B cell (primary cell): Measurements from ENCODE around the gene ELMO1. TPM values are rescaled to one million over a fixed set of nuclear protein-coding genes. Genes with fewer than 3 reads are reported as not detected.

ENCODE experiments used
- ATAC-seq: fragments of 200-7000 bp; cut with Tn5 transposase; one replicate; pipeline ENCODE4 v1.10.0; 2021; ENCODE audit warnings: low read depth, mild to moderate bottlenecking, moderate number of reproducible peaks, moderate library complexity
- CTCF ChIA-PET: fragments of 350-600 bp; sonication (Branson Sonifier 250); formaldehyde crosslinking; loops from one replicate; lab custom pipeline; 2021; ENCODE audit warnings: antibody characterized with exemption, inconsistent platforms; lab: Charles Lee
- POLR2A ChIA-PET: fragments of 350-600 bp; sonication (Branson Sonifier 250); formaldehyde crosslinking; loops from one replicate; lab custom pipeline; 2021; ENCODE audit warnings: antibody characterized with exemption; lab: Charles Lee
- DNase-seq: peaks from one replicate; pipeline ENCODE4 v3.0.0; 2013
- H2AFZ ChIP-seq: 2 replicates; pipeline ENCODE4 v1.6.1; 2012; ENCODE audit warnings: mild to moderate bottlenecking, low read depth, low read length; ENCODE audit not compliant: insufficient read depth, poor library complexity, severe bottlenecking
- H3K27ac ChIP-seq, 2 donors: 1 replicate in 1 of 2; 2 replicates in 1 of 2; pipeline ENCODE4 v1.5.1; 2012 to 2013; ENCODE audit warnings: low read length in 2 of 2, mild to moderate bottlenecking in 2 of 2, moderate library complexity in 1 of 2
- H3K27me3 ChIP-seq, 4 experiments: fragments of 200-600 bp in 1 of 4; sonication (generic) in 1 of 4; replicated peaks in 1 of 4; 1 replicate in 2 of 4; 2 replicates in 2 of 4; pipeline versions ENCODE4 v1.6.1 to v1.7.0; 2013 to 2016; ENCODE audit warnings: low read length in 3 of 4, mild to moderate bottlenecking in 2 of 4, mixed read lengths in 1 of 4, moderate library complexity in 1 of 4; ENCODE audit not compliant: insufficient read depth in 4 of 4, control insufficient read depth in 3 of 4; ENCODE audit errors: control extremely low read depth in 1 of 4
- H3K36me3 ChIP-seq, 2 experiments: replicated peaks in 1 of 2; 1 replicate in 1 of 2; 2 replicates in 1 of 2; pipeline versions ENCODE4 v1.6.1 to v1.7.1; 2013; ENCODE audit warnings: low read length in 1 of 2; ENCODE audit not compliant: insufficient read depth in 2 of 2, control insufficient read depth in 1 of 2; ENCODE audit errors: control extremely low read depth in 1 of 2, extremely low read depth in 1 of 2
- H3K4me1 ChIP-seq, 2 donors: fragments of 200-600 bp in 1 of 2; sonication (generic) in 1 of 2; 1 replicate in 1 of 2; 2 replicates in 1 of 2; pipeline versions ENCODE4 v1.5.1 to v1.6.1; 2013 to 2017; ENCODE audit warnings: low read length in 2 of 2; ENCODE audit not compliant: control insufficient read depth in 2 of 2, insufficient read depth in 2 of 2
- H3K4me2 ChIP-seq: replicated peaks from 2 replicates; pipeline ENCODE3; 2012; ENCODE audit warnings: mild to moderate bottlenecking, low read depth, low read length; ENCODE audit not compliant: poor library complexity, severe bottlenecking
- H3K4me3 ChIP-seq, 5 experiments: fragments of 200-600 bp in 1 of 5; sonication (generic) in 1 of 5; 1 replicate in 3 of 5; 2 replicates in 2 of 5; pipeline versions ENCODE4 v1.5.1 to v1.7.0; 2011 to 2016; ENCODE audit warnings: low read length in 4 of 5, mild to moderate bottlenecking in 4 of 5, low read depth in 2 of 5, control low read depth in 1 of 5, moderate library complexity in 1 of 5; ENCODE audit not compliant: insufficient read depth in 1 of 5; ENCODE audit errors: control extremely low read depth in 1 of 5, extremely low read depth in 1 of 5
- H3K79me2 ChIP-seq: fragments of 200-600 bp; sonication (generic); one replicate; pipeline ENCODE4 v1.6.0; 2016; ENCODE audit warnings: low read length; ENCODE audit not compliant: control insufficient read depth, insufficient read depth
- H3K9ac ChIP-seq: fragments of 200-600 bp; sonication (generic); 2 replicates; pipeline ENCODE4 v1.6.1; 2017; ENCODE audit warnings: mild to moderate bottlenecking, low read length, moderate library complexity
- H3K9me3 ChIP-seq, 3 donors: one replicate each; pipeline versions ENCODE4 v1.6.1 to v1.7.1; 2013; ENCODE audit warnings: low read length in 2 of 3; ENCODE audit not compliant: control insufficient read depth in 2 of 3, insufficient read depth in 1 of 3; ENCODE audit errors: control extremely low read depth in 1 of 3
- H4K20me1 ChIP-seq: 2 replicates; pipeline ENCODE4 v1.6.0; 2012; ENCODE audit warnings: mild to moderate bottlenecking, low read length; ENCODE audit not compliant: insufficient read depth, control insufficient read depth, poor library complexity, severe bottlenecking
- H3K27ac Mint-ChIP-seq: one replicate; pipeline ENCODE4 v1.8.0; 2021; ENCODE audit warnings: mixed read lengths
- H3K27me3 Mint-ChIP-seq: one replicate; pipeline ENCODE4 v1.8.0; 2021; ENCODE audit warnings: mixed read lengths
- H3K4me1 Mint-ChIP-seq: one replicate; pipeline ENCODE4 v1.8.0; 2021; ENCODE audit warnings: mixed read lengths
- H3K4me3 Mint-ChIP-seq: one replicate; pipeline ENCODE4 v1.8.0; 2021; ENCODE audit warnings: mixed read lengths
- H3K9me3 Mint-ChIP-seq: one replicate; pipeline ENCODE4 v1.8.0; 2022; ENCODE audit warnings: mixed read lengths; ENCODE audit not compliant: insufficient read depth
- EZH2 ChIP-seq: IDR thresholded peaks from 2 replicates; pipeline ENCODE4 v1.6.1; 2012; ENCODE audit warnings: borderline replicate concordance, low read depth, mild to moderate bottlenecking, moderate library complexity, low read length; ENCODE audit not compliant: insufficient read depth, poor library complexity, severe bottlenecking
- WGBS: methylation state at CpG from one replicate; pipeline ENCODE4 v1.1.5; 2013; ENCODE audit warnings: missing lambda C conversion rate; ENCODE audit not compliant: insufficient coverage; 5-methylcytosine and 5-hydroxymethylcytosine counted together
- intact Hi-C: fragments of 100-400 bp; cut with micrococcal nuclease; formaldehyde crosslinking; loops from one replicate; pipeline ENCODE4 v1.10.0; 2022
- polyA plus RNA-seq: library from polyadenylated mRNA; depleted of rRNA; stranded (reverse); fragments of >200 nt; gene quantifications from 2 replicates; pipeline ENCODE4 v1.2.3, GENCODE V29; 2012
- total RNA-seq, 2 donors: library from RNA; stranded (reverse); fragments of 120-200 nt in 1 of 2; gene quantifications; 1 replicate in 1 of 2; 2 replicates in 1 of 2; pipeline versions ENCODE4 v1.2.3 to v1.2.4, GENCODE V29; 2013 to 2022
- TF ChIP-seq, protein P1 (sequence below): fragments of 200-600 bp; IDR thresholded peaks from one replicate; pipeline ENCODE4 v1.8.0; 2022; ENCODE audit warnings: antibody characterized with exemption, mild to moderate bottlenecking

The ELMO1 gene
- total and polyA plus RNA-seq, 2 donors (not counting 1 experiment from before 2014, with no cell fraction given) = 44.7 to 177 TPM

DNA sequence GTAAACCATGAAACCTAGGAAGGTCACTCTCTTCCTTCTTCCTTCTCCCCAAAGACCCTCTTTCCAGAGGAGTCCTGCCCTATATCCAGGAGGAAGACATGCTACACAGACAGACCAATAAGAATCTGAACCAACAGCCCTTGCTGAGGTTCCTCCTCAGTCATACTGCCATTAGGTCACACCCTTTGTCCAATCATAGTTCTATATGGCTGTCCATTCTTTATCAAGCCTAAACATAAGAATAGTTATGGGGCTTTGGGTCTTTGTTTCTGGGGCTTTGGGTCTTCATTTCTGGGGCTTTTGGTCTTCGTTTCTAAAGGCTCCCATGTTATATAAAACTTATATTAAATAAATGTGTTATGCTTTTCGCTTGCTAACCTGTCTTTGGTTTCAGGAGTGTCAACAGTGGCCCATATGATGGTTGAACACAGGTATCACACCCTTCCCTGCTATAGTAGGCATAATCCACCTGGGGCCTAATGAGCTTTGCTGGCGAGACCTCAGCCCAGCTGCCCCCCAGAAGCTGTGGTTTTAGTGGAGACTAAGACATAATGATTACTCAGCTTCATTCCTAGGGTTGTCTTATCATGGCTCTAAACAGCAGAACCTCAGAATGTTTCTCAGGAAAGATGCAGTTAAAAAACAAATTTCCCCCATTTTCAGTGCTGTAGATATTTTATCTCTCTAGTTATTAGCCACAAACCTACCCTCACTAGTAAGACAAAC, 91.6 kb downstream of the ELMO1 start:
- ChIA-PET CTCF (interaction anchor here (1.0 to 2.2 kb wide), 3 partner anchors 72 to 156 kb away, joined by 3 to 6 read pairs (median 5); no protein-coding TSS in a partner anchor), POLR2A (no interaction called here)
- ATAC-seq (no peak), DNase-seq (no peak)
- H3K4me1 Mint-ChIP-seq = peaks cover 32% of the 10 kb centered on the region
- H3K79me2 ChIP-seq = peaks cover 60% of the 10 kb centered on the region
- intact Hi-C loops = no loop called here
- H3K27ac Mint-ChIP-seq = no peak overlapping the region
- no peak overlapping the region for H3K9ac ChIP-seq
- no peak overlapping the region for H2AFZ ChIP-seq
- TF ChIP-seq EZH2 = no peak
- TF ChIP-seq, protein P1, sequence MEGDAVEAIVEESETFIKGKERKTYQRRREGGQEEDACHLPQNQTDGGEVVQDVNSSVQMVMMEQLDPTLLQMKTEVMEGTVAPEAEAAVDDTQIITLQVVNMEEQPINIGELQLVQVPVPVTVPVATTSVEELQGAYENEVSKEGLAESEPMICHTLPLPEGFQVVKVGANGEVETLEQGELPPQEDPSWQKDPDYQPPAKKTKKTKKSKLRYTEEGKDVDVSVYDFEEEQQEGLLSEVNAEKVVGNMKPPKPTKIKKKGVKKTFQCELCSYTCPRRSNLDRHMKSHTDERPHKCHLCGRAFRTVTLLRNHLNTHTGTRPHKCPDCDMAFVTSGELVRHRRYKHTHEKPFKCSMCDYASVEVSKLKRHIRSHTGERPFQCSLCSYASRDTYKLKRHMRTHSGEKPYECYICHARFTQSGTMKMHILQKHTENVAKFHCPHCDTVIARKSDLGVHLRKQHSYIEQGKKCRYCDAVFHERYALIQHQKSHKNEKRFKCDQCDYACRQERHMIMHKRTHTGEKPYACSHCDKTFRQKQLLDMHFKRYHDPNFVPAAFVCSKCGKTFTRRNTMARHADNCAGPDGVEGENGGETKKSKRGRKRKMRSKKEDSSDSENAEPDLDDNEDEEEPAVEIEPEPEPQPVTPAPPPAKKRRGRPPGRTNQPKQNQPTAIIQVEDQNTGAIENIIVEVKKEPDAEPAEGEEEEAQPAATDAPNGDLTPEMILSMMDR = no peak
- no CpG with 5 or more reads among the region's 3 CpGs for WGBS
- no peaks in the 10 kb centered on the region for H3K9me3 ChIP-seq
- H3K4me2 ChIP-seq = no peak overlapping the region
- no peak overlapping the region for H3K4me3 ChIP-seq
- no peaks in the 10 kb centered on the region for H3K27me3 Mint-ChIP-seq
- no peaks in the 10 kb centered on the region for H3K9me3 Mint-ChIP-seq
- H3K27ac ChIP-seq = no peak overlapping the region
- no peak overlapping the region for H3K4me3 Mint-ChIP-seq
- H3K4me1 ChIP-seq = peaks cover 22 to 24% of the 10 kb centered on the region in 2 donors
- H4K20me1 ChIP-seq = peaks cover 42% of the 10 kb centered on the region
- no peaks in the 10 kb centered on the region for H3K36me3 ChIP-seq
- H3K27me3 ChIP-seq = no peaks in the 10 kb centered on the region

DNA sequence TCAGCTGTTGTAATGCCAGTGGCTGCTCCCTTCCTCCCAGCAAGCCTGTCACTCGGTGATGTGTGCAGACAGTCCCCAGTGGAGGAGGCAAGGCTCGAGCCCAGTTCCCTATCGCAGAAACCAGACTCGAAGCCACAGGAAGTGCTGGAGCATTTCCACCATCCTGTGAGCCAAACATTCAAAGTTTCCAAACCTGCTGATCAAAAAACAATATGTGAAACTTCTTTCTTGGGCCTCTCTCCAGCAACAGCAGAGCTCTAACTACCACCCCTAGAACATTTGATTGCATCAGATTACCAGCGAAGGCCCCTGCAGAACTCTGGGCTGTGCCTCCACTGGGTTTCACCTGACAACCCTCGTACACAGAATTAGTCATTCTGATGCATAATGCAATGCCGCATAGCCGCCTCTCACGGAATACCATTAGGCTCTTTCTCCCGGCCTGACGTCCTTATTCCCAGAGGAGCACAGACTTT, 94.0 kb downstream of the ELMO1 start:
- POLR2A ChIA-PET = interaction anchor here (1.7 kb wide), 1 partner anchor 93 kb away, joined by 12 read pairs; the partner anchor contains the start of gene ELMO1
- 18% methylated on average over 7 of the region's 11 CpGs for WGBS
- Histone ChIP-seq H3K36me3 (peaks cover 0 to 1% of the 10 kb centered on the region in 2 experiments), H2AFZ (no peak overlapping the region), H3K4me3 (no peak overlapping the region), H3K4me2 (peak overlapping the region; percentile 82), H3K27ac (peak overlapping the region in 1 of 2 donors; percentile 25), H3K9ac (no peak overlapping the region), H4K20me1 (peaks cover 51% of the 10 kb centered on the region), H3K27me3 (no peaks in the 10 kb centered on the region), H3K4me1 (peaks cover 34 to 39% of the 10 kb centered on the region in 2 donors), H3K9me3 (no peaks in the 10 kb centered on the region), H3K79me2 (peaks cover 70% of the 10 kb centered on the region)
- H3K4me3 Mint-ChIP-seq = peak overlapping the region; percentile 63
- intact Hi-C loops = loop anchor here (5.0 kb wide), 4 partner anchors 53 to 1202 kb away; partner anchors contain the start of gene EEPD1
- CTCF ChIA-PET = interaction anchor here (1.0 to 12.4 kb wide), 10 partner anchors 11 to 378 kb away, joined by 3 to 208 read pairs (median 15); partner anchors contain the start of gene ELMO1
- no peak for ATAC-seq
- no peaks in the 10 kb centered on the region for H3K9me3 Mint-ChIP-seq
- H3K27ac Mint-ChIP-seq = peak overlapping the region; percentile 73
- H3K27me3 Mint-ChIP-seq = no peaks in the 10 kb centered on the region
- TF ChIP-seq, protein P1 = no peak
- no peak for TF ChIP-seq EZH2
- peaks cover 51% of the 10 kb centered on the region for H3K4me1 Mint-ChIP-seq
- DNase-seq = no peak
